ENCODE results near the gene MLXIP. TPM values are rescaled to one million over a fixed set of nuclear protein-coding genes. Genes with fewer than 3 reads are reported as not detected.

MLXIP gene
- total RNA-seq, 1 experiment from 2014 or later, result 46.3 TPM

- no peak for TF ChIP-seq CTCF (IDR thresholded peaks at IDR 0.05 in 2 of 3, conservative IDR thresholded peaks at IDR 0.05 in 1 of 3; ENCODE audit: borderline replicate concordance in 1 of 3, insufficient read depth in 1 of 3, low read depth in 2 of 3, low read length in 2 of 3)
- TF ChIP-seq MAX (IDR thresholded peaks at IDR 0.05), result no peak
- TF ChIP-seq CEBPB (IDR thresholded peaks at IDR 0.05; ENCODE audit: low read depth), result no peak
- TF ChIP-seq FOSL1 (IDR thresholded peaks at IDR 0.05; ENCODE audit: low read depth), result no peak
- TF ChIP-seq ZNF274 (IDR thresholded peaks at IDR 0.05; ENCODE audit: low read depth, low read length), result no peak
- TF ChIP-seq YY1 (IDR thresholded peaks at IDR 0.05; ENCODE audit: extremely low read depth, insufficient replicate concordance, low read depth, low read length), result no peak
- no peak for TF ChIP-seq ELF1 (IDR thresholded peaks at IDR 0.05; ENCODE audit: borderline replicate concordance, low read depth)
- TF ChIP-seq CBX3 (IDR thresholded peaks at IDR 0.05; ENCODE audit: low read depth), result no peak
Measured at GRCh38 chr12:122192441-122192840, 113.9 kb downstream of the MLXIP start (continued).

- no peak overlapping the region for H3K27ac ChIP-seq (ENCODE audit: low read depth, low read length)
- no peaks in the 10 kb centered on the region for H3K36me3 ChIP-seq (ENCODE audit: control insufficient read depth in 1 of 2, insufficient read depth in 2 of 2, low read length in 2 of 2)
- H3K4me1 ChIP-seq (ENCODE audit: control insufficient read depth in 1 of 2, insufficient read depth in 2 of 2, low read length in 2 of 2), result no peaks in the 10 kb centered on the region
- ChIA-PET POLR2A (interaction anchor here (0.5 kb wide), 1 partner anchor 63 kb away, joined by 3 read pairs; no protein-coding TSS in a partner anchor), CTCF (no interaction called here), RAD21 (ENCODE audit: low non-redundant PET in 1 of 2, low total read pairs in 2 of 2, uncharacterized antibody in 2 of 2, unreplicated experiment in 2 of 2) (no interaction called here)
- peaks cover 0 to 10% of the 10 kb centered on the region in 2 experiments; a peak in 2 of 4 replicates for H3K9me3 ChIP-seq (ENCODE audit: control insufficient read depth in 1 of 2, insufficient read depth in 1 of 2, low read depth in 1 of 2, low read length in 2 of 2)
- no peaks in the 10 kb centered on the region for H3K79me2 ChIP-seq (ENCODE audit: insufficient read depth, low read length)
- no peak overlapping the region for H3K4me3 ChIP-seq (replicated peaks in 1 of 2; ENCODE audit: low read depth in 1 of 2, low read length in 2 of 2)
- intact Hi-C loops (cut with micrococcal nuclease), result no loop called here
- no peak for DNase-seq (ENCODE audit: low read depth, low spot score)
- no peaks in the 10 kb centered on the region for H4K20me1 ChIP-seq (ENCODE audit: insufficient read depth)
- no peak for ATAC-seq
- H3K4me2 ChIP-seq (ENCODE audit: low read length), result no peak overlapping the region
- H3K27me3 ChIP-seq (ENCODE audit: insufficient read depth, low read length), result no peaks in the 10 kb centered on the region
- H3K9me2 ChIP-seq (ENCODE audit: insufficient read depth), result no peaks in the 10 kb centered on the region
- TF ChIP-seq ZNF274 (IDR thresholded peaks at IDR 0.05; ENCODE audit: low read depth, low read length), result no peak
- no peak for TF ChIP-seq ZFX (IDR thresholded peaks at IDR 0.05)
- no peak for TF ChIP-seq FOSL1 (IDR thresholded peaks at IDR 0.05; ENCODE audit: low read depth)
- no peak for TF ChIP-seq POLR2AphosphoS5 (IDR thresholded peaks at IDR 0.05; ENCODE audit: low read depth, low read length)
- no peak for TF ChIP-seq RAD21 (IDR thresholded peaks at IDR 0.05; ENCODE audit: low read depth)
- no peak for TF ChIP-seq POLR2A (IDR thresholded peaks at IDR 0.05; ENCODE audit: borderline replicate concordance, extremely low read depth, insufficient read depth, insufficient read length)
- no peak for TF ChIP-seq CTCF (IDR thresholded peaks at IDR 0.05 in 2 of 3, conservative IDR thresholded peaks at IDR 0.05 in 1 of 3; ENCODE audit: borderline replicate concordance in 1 of 3, insufficient read depth in 1 of 3, low read depth in 2 of 3, low read length in 2 of 3)
- no peak for TF ChIP-seq SIN3A (IDR thresholded peaks at IDR 0.05; ENCODE audit: low read depth)
- H3K9ac ChIP-seq (ENCODE audit: low read length), result no peak overlapping the region
- no peak overlapping the region for H2AFZ ChIP-seq (ENCODE audit: low read depth, low read length, poor library complexity, severe bottlenecking)
- no TSS peak for BruUV-seq (replicated peaks)
Measured at GRCh38 chr12:122194804-122195203, 116.2 kb downstream of the MLXIP start.

All from HCT116 (cell line).